ENCODE data around the gene RMND5B.
"Not testable (repeated sequence)": the region's sequence is repeated elsewhere in the genome, so short reads cannot be mapped to it uniquely, and the experiment has no call there.

The RMND5B gene, protein sequence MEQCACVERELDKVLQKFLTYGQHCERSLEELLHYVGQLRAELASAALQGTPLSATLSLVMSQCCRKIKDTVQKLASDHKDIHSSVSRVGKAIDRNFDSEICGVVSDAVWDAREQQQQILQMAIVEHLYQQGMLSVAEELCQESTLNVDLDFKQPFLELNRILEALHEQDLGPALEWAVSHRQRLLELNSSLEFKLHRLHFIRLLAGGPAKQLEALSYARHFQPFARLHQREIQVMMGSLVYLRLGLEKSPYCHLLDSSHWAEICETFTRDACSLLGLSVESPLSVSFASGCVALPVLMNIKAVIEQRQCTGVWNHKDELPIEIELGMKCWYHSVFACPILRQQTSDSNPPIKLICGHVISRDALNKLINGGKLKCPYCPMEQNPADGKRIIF

DNA sequence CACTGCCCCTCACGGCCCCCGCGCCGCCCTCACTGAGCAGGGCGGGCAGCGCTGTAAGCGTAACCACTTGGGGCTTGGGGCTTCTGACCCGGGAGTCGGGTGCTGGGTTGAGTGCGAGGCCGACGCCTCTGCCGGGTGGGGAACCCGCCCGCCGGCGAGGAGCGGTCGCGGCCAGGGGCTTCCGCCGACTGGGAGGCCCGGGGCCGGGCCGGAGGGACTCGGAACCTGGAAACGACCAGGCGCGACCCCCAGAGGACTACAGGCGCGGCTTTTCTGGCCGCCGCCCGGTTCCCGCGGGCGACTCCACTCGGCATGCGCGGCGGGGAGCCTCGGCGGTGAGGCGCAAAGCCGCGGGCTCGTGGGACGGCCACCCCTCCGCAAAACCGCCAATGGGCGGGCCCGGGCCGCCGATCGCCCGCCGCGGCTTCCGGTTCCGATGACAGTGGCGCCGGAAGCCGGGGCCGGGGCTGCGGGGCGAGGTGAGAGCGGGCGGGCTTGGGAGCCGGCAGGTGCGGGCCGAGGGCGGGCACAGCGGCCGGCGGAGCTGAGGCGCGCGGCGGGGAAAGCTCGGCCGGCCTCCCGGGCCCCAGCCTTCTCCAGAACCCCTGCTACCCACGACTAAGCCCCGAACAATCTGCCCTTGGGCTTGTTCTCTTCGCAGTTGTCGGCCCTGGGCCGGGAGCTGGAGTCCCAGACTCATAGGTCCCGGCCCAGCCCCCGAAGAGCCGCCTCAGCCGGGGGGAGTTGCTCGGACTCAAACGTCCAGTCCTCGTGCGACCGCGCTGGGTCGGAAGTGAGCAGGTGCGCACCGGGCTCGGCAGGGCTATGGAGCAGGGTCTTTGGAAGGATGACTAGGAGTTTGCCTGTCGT lies at the start of gene RMND5B:
Gene RMND5B (plus strand): TSS at position 439 of the 870 bp plus-strand sequence. CDS start 7,106 bp downstream, outside the sequence.
- DNase-seq, result peak; percentile 80 to 87

DNA sequence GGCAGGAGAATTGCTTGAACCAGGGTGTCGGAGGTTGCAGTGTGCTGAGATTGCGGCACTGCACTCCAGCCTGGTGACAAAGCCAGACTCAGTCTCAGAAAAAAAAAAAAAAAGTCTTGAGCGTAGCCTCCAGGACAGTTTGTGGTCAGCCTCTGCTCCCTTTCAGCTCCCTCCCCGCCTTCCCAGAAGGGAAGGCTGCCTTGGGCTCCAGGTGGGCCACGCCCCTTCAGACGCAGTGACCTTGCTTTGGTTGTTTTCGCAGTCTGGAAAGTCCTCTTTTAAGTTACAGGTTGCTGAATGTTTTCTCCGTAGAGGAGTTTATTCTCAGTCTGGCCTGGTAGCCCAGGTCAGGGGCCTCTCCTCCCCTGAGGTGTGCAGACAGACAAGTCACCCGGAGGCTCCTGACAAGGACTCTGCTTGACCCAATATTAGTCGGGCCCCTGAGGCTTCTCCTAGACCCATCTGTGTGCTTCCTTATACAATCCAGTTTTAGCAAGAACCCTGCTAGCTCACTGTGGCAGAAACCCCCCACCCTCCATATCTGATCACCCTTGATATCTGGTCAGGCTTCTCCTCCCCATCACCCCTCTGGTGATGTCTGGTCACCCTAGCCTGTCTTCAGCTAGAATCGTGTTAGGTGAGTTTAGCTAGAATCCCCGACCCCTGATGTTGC lies 49.1 kb upstream of the RMND5B start:
- no peak for DNase-seq

GRCh38 chr5:178083922-178084321 lies 46.9 kb upstream of the RMND5B start:
- DNase-seq, result no peak

DNA sequence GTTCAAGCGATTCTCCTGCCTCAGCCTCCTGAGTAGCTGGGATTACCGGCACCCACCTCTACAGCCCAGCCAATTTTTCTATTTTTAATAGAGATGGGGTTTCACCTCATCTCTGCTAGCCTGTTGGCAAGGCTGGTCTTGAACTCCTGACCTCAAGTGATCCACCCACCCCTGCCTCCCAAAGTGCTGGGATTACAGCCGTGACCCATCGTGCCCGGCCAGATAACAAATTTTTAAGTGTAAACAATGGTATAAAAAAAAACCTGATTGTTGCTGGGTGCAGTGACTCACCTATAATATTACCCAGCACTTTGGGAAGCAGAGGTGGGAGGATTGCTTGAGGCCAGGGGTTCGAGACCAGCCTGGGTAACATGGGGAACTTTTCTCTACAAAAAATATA lies 45.5 kb upstream of the RMND5B start:
- DNase-seq, result no peak

GRCh38 chr5:178086266-178086665 lies 44.5 kb upstream of the RMND5B start:
- DNase-seq, result no peak

DNA sequence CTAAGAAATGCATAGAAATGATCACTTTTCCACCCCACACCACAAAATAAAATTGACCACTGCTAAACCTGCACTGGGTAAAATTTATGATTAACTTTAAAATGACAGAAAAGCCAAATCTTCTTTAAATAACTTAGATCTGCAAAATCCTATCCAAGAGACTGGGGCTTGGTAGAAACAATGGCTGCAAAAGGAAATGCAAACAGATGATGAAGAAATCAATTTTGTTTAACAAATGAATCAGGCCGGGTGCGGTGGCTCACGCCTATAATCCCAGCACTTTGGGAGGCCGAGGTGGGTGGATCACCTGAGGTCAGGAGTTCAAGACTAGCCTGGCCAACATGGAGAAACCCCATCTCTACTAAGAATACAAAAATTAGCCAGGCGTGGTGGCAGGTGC lies 43.6 kb upstream of the RMND5B start:
- DNase-seq, result not testable (repeated sequence)

GRCh38 chr5:178090856-178091255 lies 40.0 kb upstream of the RMND5B start:
- no peak for DNase-seq

DNA sequence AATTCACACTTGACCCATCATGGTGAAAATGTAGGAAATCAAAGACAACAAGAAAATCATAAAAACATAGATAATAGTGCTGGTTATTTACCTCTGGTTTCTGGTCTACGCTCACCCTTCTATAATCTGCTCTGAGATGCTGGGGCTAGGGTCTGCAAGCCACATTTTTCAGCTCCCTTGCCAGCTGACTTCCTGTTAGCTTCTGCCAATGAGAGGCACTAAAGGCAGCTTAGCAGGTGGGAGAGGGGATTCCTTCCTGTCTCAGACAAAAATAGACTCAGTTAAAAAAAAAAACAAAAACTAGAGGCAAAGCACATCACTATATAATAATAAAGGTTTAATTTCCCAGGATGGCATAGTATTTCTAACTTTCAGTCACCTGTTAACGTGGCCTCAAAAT lies 37.7 kb upstream of the RMND5B start:
- DNase-seq, result no peak

DNA sequence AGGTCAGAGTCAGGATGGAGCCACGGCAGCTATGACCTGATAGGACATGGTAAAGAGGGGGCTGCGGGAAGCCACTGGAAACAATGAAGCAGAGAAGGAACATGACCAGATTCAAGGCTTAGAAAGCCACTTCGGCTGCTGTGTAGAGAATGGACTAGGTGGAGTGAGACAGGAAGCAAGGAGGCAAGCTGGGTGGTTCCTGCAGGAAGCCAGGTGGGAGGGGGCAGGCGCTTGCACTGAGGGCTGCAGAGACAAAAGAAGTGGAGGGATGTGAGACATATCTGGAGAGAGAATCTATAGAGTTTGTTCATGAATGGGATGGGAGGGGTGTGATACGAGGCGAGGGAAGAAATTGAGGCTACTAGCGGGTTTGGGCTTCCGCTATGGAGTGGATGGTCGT lies 36.5 kb upstream of the RMND5B start:
- no peak for DNase-seq

- DNase-seq, result no peak
These were observed 32.1 kb upstream of the RMND5B start for GRCh38 chr5:178098685-178099084.

DNA sequence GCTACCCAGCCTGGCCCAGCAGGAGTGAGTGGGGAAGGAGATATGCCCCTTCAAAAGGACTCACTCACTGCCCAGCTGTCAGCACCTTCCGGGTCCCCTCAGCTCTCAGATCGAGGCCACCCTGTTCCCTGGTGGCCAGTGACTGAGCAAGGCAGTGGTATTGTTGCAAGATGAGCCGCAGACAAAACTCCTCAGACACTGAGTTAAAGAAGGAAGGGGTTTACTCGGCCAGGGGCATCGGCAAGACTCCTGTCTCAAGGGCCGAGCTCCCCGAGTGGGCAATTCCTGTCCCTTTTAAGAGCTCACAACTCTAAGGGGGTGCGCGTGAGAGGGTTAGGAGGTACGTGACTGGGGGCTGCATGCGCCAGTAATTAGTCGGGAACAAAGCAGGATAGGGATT lies 27.2 kb upstream of the RMND5B start:
- DNase-seq, result no peak

- no peak for DNase-seq
These were observed 26.3 kb upstream of the RMND5B start for GRCh38 chr5:178104492-178104891.

DNA sequence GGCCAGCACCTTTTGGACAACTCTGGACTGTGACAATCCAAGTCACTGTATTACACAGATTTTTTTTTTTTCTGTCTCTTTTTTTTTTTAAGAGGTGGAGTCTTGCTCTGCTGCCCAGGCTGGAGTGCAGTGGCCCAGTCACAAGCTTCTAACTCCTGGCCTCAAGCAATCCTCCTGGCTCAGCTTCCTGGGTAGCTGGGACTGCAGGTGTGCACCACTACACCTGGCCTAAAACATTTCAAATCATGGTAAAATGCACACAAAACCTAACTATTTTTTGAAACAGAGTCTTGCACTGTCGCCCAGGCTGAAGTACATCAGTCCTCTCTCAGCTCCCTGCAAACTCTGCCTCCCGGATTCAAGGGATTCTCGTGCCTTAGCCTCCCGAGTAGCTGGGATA lies 24.7 kb upstream of the RMND5B start:
- no peak for DNase-seq

GRCh38 chr5:178106556-178107239 lies 24.1 kb upstream of the RMND5B start:
- no peak for DNase-seq

GRCh38 chr5:178107756-178108310 lies 23.0 kb upstream of the RMND5B start:
- no peak for DNase-seq

GRCh38 chr5:178108446-178108845 lies 22.4 kb upstream of the RMND5B start:
- DNase-seq, result no peak

GRCh38 chr5:178108966-178109365 lies 21.8 kb upstream of the RMND5B start:
- peak in 1 of 2 donors; percentile 31 for DNase-seq

DNA sequence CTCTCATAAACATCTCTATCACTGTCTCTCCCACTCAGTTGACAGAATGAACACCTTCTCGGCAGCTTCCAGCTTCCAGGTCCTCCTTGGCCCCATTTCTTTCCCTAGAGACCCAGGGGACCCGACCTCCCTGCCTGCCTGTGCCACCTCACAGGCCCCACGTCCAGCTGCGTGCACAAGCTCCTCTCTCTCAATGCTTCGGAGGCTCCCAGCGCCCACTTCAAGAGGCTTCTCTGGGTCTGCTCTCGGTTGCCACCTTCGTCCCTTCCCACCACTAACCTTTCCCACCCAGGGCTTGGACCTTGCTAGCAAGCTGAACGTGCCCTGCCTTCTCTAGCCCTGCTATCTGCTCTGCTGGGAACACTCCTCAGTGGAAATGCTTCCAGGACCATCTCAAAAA lies 20.3 kb upstream of the RMND5B start:
- no peak for DNase-seq

GRCh38 chr5:178111925-178112324 lies 18.9 kb upstream of the RMND5B start:
- DNase-seq, result no peak

GRCh38 chr5:178112545-178112944 lies 18.3 kb upstream of the RMND5B start:
- no peak for DNase-seq

DNA sequence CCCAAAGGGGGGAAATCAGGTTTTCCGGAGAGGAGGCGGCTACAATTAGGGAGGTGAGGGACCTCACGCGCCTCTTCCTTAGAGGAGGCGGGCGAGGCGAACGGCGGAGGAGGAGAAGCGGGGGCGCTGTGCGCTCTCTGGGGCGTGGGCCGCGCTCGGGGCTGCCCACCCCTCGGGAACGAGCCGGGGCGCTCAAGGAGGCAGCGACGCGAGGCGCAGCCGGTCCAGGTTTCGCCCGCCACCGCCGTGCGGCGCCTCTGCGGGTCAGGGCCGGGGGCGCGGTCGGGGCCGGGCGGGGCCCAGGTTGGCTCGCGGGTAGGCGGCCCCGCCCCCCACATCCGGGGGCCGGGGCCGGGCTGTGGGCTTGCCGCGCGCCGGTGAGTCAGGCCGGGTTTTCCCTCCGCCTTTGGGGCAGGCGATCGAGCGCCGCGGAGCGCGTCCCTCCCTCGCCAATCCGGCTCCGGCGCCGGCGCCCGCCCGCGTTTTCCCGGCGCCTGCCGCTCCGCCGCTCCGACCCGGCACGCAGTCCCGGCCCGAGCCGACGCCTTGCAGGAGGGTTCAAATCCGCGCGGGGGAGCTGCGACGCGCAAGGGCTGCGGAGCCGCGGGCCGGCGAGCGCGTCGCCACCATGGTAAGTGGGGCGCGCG lies 17.6 kb upstream of the RMND5B start, which contains the start of gene N4BP3:
Gene N4BP3 (plus strand): TSS at position 392 of the 647 bp plus-strand sequence. CDS start 6,052 bp downstream, outside the sequence.
- peak; percentile 77 to 84 for DNase-seq

- DNase-seq, result no peak
These were observed 16.9 kb upstream of the RMND5B start for GRCh38 chr5:178113841-178114324.

Measured in CD4-positive, alpha-beta T cell treated with Interferon alpha-2 for 1 hour (primary cell).